GM23248 (cell line): ENCODE measurements around the gene YPEL2. TPM values are rescaled to one million over a fixed set of nuclear protein-coding genes. Genes with fewer than 3 reads are reported as not detected.

ENCODE experiments used
- DNase-seq: peaks from one replicate; pipeline ENCODE4 v3.0.0-alpha.2; 2015
- H2AFZ ChIP-seq: fragments of 200-600 bp; sonication (generic); 2 replicates; pipeline ENCODE4 v1.6.1; 2016; ENCODE audit warnings: antibody characterized with exemption
- H3F3A ChIP-seq: fragments of 200-600 bp; sonication (generic); 2 replicates; pipeline ENCODE4 v1.6.1; 2016; ENCODE audit warnings: mild to moderate bottlenecking, antibody characterized with exemption, mixed run types; ENCODE audit not compliant: insufficient read depth
- H3K27ac ChIP-seq: fragments of 200-600 bp; sonication (generic); 2 replicates; pipeline ENCODE4 v1.5.1; 2016; ENCODE audit warnings: mild to moderate bottlenecking
- H3K27me3 ChIP-seq: fragments of 200-600 bp; sonication (generic); replicated peaks from 2 replicates; pipeline ENCODE4 v1.6.1; 2016; ENCODE audit warnings: mild to moderate bottlenecking; ENCODE audit not compliant: insufficient read depth
- H3K36me3 ChIP-seq: fragments of 200-600 bp; sonication (generic); 2 replicates; pipeline ENCODE4 v1.6.1; 2016; ENCODE audit warnings: low read depth, mild to moderate bottlenecking
- H3K4me1 ChIP-seq: fragments of 200-600 bp; sonication (generic); 2 replicates; pipeline ENCODE4 v1.6.1; 2016; ENCODE audit warnings: mild to moderate bottlenecking; ENCODE audit not compliant: insufficient read depth
- H3K4me2 ChIP-seq: fragments of 200-600 bp; sonication (generic); one replicate; pipeline ENCODE4 v1.6.1; 2016; ENCODE audit warnings: mild to moderate bottlenecking; ENCODE audit not compliant: unreplicated experiment
- H3K4me3 ChIP-seq: fragments of 200-600 bp; sonication (generic); 2 replicates; pipeline ENCODE4 v1.5.1; 2016; ENCODE audit warnings: mild to moderate bottlenecking
- H3K79me2 ChIP-seq: fragments of 200-600 bp; sonication (generic); 2 replicates; pipeline ENCODE4 v1.6.1; 2016; ENCODE audit warnings: mild to moderate bottlenecking; ENCODE audit not compliant: insufficient read depth
- H3K9ac ChIP-seq: fragments of 200-600 bp; sonication (generic); 2 replicates; pipeline ENCODE4 v1.6.1; 2016; ENCODE audit warnings: mild to moderate bottlenecking
- H3K9me2 ChIP-seq: fragments of 200-600 bp; sonication (generic); 2 replicates; pipeline ENCODE4 v1.6.1; 2016; ENCODE audit warnings: mixed run types, mild to moderate bottlenecking, moderate library complexity; ENCODE audit not compliant: insufficient read depth
- H3K9me3 ChIP-seq: fragments of 200-600 bp; sonication (generic); one replicate; pipeline ENCODE4 v1.6.1; 2017; ENCODE audit warnings: low read depth
- H4K20me1 ChIP-seq: fragments of 200-600 bp; sonication (generic); 2 replicates; pipeline ENCODE4 v1.6.0; 2016; ENCODE audit not compliant: insufficient read depth
- EZH2 ChIP-seq: fragments of 200-600 bp; sonication (generic); IDR thresholded peaks from 2 replicates; pipeline ENCODE4 v1.6.1; 2018; ENCODE audit warnings: antibody characterized with exemption, mild to moderate bottlenecking; ENCODE audit not compliant: insufficient read depth, poor library complexity, severe bottlenecking
- EZH2phosphoT487 ChIP-seq: fragments of 200-600 bp; sonication (generic); IDR thresholded peaks from 2 replicates; pipeline ENCODE4 v1.6.1; 2018; ENCODE audit warnings: antibody characterized with exemption, moderate library complexity, mild to moderate bottlenecking, low read depth; ENCODE audit not compliant: insufficient read depth
- WGBS, 2 experiments: methylation state at CpG; one replicate each; pipeline ENCODE4 v1.1.6; 2015 to 2017; ENCODE audit warnings: low lambda C conversion rate in 2 of 2, low coverage in 1 of 2; ENCODE audit errors: missing lambda C conversion rate in 2 of 2; 5-methylcytosine and 5-hydroxymethylcytosine counted together
- in situ Hi-C: fragments of 300-500 bp; cut with MboI; formaldehyde crosslinking; loops from 2 replicates; pipeline ENCODE4 v1.15.0; 2020
- polyA plus RNA-seq: library from polyadenylated mRNA; unstranded; fragments of >200 nt; fragmentation: Nextera tagmentation; extraction: Ambion mirVana; gene quantifications from 2 replicates; pipeline ENCODE4 v1.2.1, GENCODE V29; 2016
- total RNA-seq: library from RNA; depleted of rRNA; stranded (reverse); fragments of >200 nt; shearing (Covaris generic); gene quantifications from 2 replicates; pipeline ENCODE4 v1.2.3, GENCODE V29; 2014

The YPEL2 gene
- total and polyA plus RNA-seq, 2 experiments from 2014 or later = 5.8 to 9.6 TPM

DNA sequence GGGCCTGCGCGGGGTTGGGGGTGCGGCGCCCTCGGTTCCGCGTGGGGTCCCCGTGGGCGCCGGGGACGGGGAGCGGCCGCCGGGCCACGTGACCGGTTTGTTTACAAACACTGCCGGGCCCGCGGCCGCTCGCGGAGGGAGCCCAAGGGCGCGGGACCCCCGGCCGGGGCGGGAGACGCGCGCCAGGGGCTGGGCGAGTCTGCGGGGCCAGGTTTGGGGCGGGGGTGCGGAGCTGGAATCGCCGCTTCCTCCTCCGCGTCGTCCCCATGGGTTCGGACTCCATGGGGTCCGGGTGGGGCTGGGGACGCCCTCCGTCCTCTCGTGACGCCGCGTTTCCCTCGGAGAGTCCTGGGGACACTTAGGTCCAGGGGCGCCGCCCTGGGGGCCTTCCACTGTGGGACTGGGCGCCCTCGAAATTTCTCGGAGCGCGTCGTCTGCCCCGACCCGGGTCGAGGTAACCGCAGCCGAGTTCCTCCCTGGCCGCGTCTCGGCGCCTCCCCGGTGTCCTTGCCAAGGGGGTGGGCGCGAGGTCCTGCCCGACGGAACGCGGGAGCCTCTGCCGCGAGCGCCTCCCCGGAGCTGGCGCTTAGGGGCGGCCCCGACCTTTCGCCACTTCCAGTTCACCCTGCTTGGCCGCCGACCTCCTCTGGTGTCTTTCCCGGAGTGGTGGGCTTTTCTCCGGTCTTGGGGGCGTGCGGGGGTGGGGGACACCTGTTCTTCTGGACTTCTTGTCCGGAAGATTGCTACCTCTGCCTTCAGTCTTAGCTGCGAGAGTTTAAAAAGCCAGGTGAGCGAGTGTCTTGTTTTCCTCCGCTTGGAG is 684 bp downstream of the YPEL2 start:
- no peaks in the 10 kb centered on the region for H4K20me1 ChIP-seq
- TF ChIP-seq EZH2phosphoT487 (no peak), EZH2 (no peak)
- in situ Hi-C loops = no loop called here
- H3K4me1 ChIP-seq = peaks cover 28% of the 10 kb centered on the region
- H3K27ac ChIP-seq = peak overlapping the region; percentile 31
- no peaks in the 10 kb centered on the region for H3K9me2 ChIP-seq
- peak overlapping the region; percentile 96 for H3K9ac ChIP-seq
- no peaks in the 10 kb centered on the region for H3K36me3 ChIP-seq
- H3F3A ChIP-seq = peaks cover 25% of the 10 kb centered on the region; the same call in 1 of the 2 replicates
- H3K9me3 ChIP-seq = no peaks in the 10 kb centered on the region
- peak overlapping the region; percentile 91 for H3K4me2 ChIP-seq
- H3K27me3 ChIP-seq = no peaks in the 10 kb centered on the region
- peak overlapping the region; percentile 85 for H2AFZ ChIP-seq
- WGBS, 2 experiments = 1 to 3% methylated on average over 61 to 69 of the region's 90 CpGs
- peak overlapping the region; percentile 90 for H3K4me3 ChIP-seq
- peak; percentile 70 for DNase-seq
- H3K79me2 ChIP-seq = peaks cover 41% of the 10 kb centered on the region

DNA sequence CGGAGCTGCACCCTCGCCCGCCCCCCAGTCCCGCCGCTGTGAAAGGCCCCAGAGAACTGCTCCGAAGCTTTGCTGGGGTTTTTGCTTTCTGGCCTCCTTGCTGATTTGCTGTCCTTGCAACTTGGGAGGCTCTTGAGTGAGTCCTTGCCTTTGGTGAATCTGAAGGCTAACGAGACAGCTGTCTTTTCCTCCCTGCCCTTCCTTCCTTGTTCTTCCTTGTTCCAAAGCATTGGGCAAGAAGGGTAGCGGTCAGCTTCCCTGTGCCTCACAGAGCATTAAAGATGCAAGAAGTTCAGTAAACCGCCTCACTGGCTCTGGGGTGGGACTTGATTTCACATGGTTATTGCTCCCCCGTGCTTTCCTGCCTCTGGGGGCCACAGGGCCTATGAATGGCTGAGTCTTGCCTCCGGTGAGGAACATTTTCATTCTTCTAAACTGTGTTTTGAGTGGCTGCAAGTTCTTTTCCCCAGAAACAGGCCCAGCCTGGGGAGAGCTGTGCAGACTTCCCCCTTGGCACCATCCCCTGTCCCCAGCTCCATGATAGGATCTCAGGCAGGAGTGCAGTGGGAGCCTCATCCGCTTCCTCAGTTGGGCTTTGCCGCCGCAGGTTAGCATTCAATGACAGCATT is 1.4 kb downstream of the YPEL2 start:
- Histone ChIP-seq H3K4me1 (peaks cover 28% of the 10 kb centered on the region), H3K79me2 (peaks cover 48% of the 10 kb centered on the region), H4K20me1 (no peaks in the 10 kb centered on the region), H3K27ac (peak overlapping the region; percentile 31), H3K27me3 (no peaks in the 10 kb centered on the region), H3F3A (peaks cover 25% of the 10 kb centered on the region; the same call in 1 of the 2 replicates), H3K9me2 (no peaks in the 10 kb centered on the region), H3K4me2 (peak overlapping the region; percentile 91), H2AFZ (peak overlapping the region; percentile 85), H3K4me3 (peak overlapping the region; percentile 90), H3K36me3 (no peaks in the 10 kb centered on the region), H3K9ac (peak overlapping the region; percentile 96), H3K9me3 (no peaks in the 10 kb centered on the region)
- no peak for TF ChIP-seq EZH2phosphoT487
- no peak for TF ChIP-seq EZH2
- WGBS, 2 experiments = 13% methylated on average over 14 of the region's 14 CpGs
- in situ Hi-C loops = no loop called here
- peak; percentile 67 for DNase-seq

DNA sequence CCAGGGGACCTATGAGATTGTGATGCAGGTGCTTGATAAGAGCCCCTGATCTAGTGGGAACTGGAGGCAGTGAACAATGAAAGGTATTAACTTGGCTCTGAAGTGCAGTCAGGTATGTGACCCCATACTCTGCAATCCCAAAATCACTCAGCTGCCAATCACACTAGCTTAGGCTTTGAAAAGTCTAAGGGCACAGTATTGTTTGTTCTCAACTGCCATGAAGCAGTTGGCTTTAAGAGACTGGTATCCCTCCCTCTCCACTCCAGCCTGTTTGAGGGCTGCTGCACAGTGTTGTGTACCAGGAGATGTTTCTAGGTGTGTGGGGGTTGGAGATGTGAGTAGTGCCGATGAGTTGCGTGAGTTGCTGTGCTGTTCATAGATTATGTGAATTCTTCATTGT is 2.4 kb downstream of the YPEL2 start:
- no peak overlapping the region for H3K27ac ChIP-seq
- no peak overlapping the region for H3K9ac ChIP-seq

DNA sequence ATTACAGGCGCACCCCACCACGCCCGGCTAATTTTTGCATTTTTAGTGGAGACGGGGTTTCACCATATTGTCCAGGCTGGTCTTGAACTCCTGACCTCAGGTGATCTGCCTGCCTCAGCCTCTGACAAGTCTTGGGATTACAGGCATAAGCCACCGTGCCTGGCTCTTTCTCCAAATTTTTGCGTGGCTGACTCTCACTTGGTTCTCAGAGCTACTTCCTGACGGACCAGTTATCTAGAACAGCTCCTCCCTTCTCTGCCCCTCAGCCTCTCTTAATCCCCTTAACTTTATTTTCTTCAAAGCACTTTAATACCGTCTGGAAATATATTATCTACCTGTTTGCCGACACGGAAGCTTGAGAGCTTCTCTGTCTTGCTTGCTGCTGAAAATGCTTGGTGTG is 4.2 kb downstream of the YPEL2 start:
- Histone ChIP-seq H3K4me1 (peaks cover 14% of the 10 kb centered on the region), H3K27ac (no peak overlapping the region), H3K79me2 (peaks cover 72% of the 10 kb centered on the region), H3K36me3 (no peaks in the 10 kb centered on the region), H2AFZ (no peak overlapping the region), H3F3A (peaks cover 9% of the 10 kb centered on the region; the same call in 1 of the 2 replicates), H3K27me3 (no peaks in the 10 kb centered on the region), H3K4me3 (no peak overlapping the region), H3K4me2 (no peak overlapping the region), H3K9me2 (no peaks in the 10 kb centered on the region), H4K20me1 (no peaks in the 10 kb centered on the region), H3K9me3 (no peaks in the 10 kb centered on the region), H3K9ac (no peak overlapping the region)
- in situ Hi-C loops = no loop called here
- TF ChIP-seq EZH2phosphoT487 (no peak), EZH2 (no peak)
- WGBS, 2 experiments = 90 to 91% methylated on average over 10 of the region's 10 CpGs
- no peak for DNase-seq

More for the DNA sequence above, 2.4 kb downstream of the YPEL2 start:
- peaks cover 58% of the 10 kb centered on the region for H3K79me2 ChIP-seq
- in situ Hi-C loops = no loop called here
- H3K36me3 ChIP-seq = no peaks in the 10 kb centered on the region
- H2AFZ ChIP-seq = no peak overlapping the region
- peak overlapping the region; percentile 91 for H3K4me2 ChIP-seq
- TF ChIP-seq EZH2 (no peak), EZH2phosphoT487 (no peak)
- H3K9me2 ChIP-seq = no peaks in the 10 kb centered on the region
- H3F3A ChIP-seq = peaks cover 25% of the 10 kb centered on the region; the same call in 1 of the 2 replicates
- H3K27me3 ChIP-seq = no peaks in the 10 kb centered on the region
- no peaks in the 10 kb centered on the region for H3K9me3 ChIP-seq
- no peak for DNase-seq
- 98 to 100% methylated on average over 2 of the region's 2 CpGs for WGBS, 2 experiments
- H3K4me3 ChIP-seq = no peak overlapping the region
- H4K20me1 ChIP-seq = no peaks in the 10 kb centered on the region
- H3K4me1 ChIP-seq = peaks cover 28% of the 10 kb centered on the region
